ENCODE results near the gene TTC7B.

The TTC7B gene

GRCh38 chr14:90727082-90727481, 89.1 kb downstream of the TTC7B start:
- Histone ChIP-seq H3K9ac (ENCODE audit: low read length) (no peak overlapping the region), H4K20me1 (ENCODE audit: low read depth, low read length) (no peaks in the 10 kb centered on the region), H3K27ac (ENCODE audit: low read depth, low read length) (no peak overlapping the region), H3K79me2 (ENCODE audit: insufficient read depth, low read length) (no peaks in the 10 kb centered on the region), H3K36me3 (ENCODE audit: low read length) (no peaks in the 10 kb centered on the region), H3K9me2 (replicated peaks; ENCODE audit: insufficient read depth, low read length) (no peaks in the 10 kb centered on the region), H2AFZ (ENCODE audit: low read depth, low read length, severe bottlenecking) (no peak overlapping the region), H3K4me2 (ENCODE audit: low read depth, low read length, poor library complexity, severe bottlenecking) (no peak overlapping the region), H3K4me3 (ENCODE audit: insufficient read depth, low read length, poor library complexity, severe bottlenecking) (no peak overlapping the region), H3K9me3 (ENCODE audit: insufficient read depth, low read length) (no peaks in the 10 kb centered on the region), H3K27me3 (ENCODE audit: low read length) (no peaks in the 10 kb centered on the region), H3F3A (ENCODE audit: insufficient read depth) (no peaks in the 10 kb centered on the region)
- TF ChIP-seq, protein P1, sequence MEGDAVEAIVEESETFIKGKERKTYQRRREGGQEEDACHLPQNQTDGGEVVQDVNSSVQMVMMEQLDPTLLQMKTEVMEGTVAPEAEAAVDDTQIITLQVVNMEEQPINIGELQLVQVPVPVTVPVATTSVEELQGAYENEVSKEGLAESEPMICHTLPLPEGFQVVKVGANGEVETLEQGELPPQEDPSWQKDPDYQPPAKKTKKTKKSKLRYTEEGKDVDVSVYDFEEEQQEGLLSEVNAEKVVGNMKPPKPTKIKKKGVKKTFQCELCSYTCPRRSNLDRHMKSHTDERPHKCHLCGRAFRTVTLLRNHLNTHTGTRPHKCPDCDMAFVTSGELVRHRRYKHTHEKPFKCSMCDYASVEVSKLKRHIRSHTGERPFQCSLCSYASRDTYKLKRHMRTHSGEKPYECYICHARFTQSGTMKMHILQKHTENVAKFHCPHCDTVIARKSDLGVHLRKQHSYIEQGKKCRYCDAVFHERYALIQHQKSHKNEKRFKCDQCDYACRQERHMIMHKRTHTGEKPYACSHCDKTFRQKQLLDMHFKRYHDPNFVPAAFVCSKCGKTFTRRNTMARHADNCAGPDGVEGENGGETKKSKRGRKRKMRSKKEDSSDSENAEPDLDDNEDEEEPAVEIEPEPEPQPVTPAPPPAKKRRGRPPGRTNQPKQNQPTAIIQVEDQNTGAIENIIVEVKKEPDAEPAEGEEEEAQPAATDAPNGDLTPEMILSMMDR (IDR thresholded peaks at IDR 0.05; ENCODE audit: insufficient read depth, low read length, poor library complexity, severe bottlenecking), result no peak
- no peak for TF ChIP-seq EZH2phosphoT487 (conservative IDR thresholded peaks at IDR 0.05; ENCODE audit: low read length)

GRCh38 chr14:90726656-90727055, 89.6 kb downstream of the TTC7B start:
- H3K4me2 ChIP-seq (ENCODE audit: low read depth, low read length, poor library complexity, severe bottlenecking), result no peak overlapping the region
- H3K9me2 ChIP-seq (replicated peaks; ENCODE audit: insufficient read depth, low read length), result no peaks in the 10 kb centered on the region
- TF ChIP-seq, protein P1 (IDR thresholded peaks at IDR 0.05; ENCODE audit: insufficient read depth, low read length, poor library complexity, severe bottlenecking), result no peak
- no peak for TF ChIP-seq EZH2phosphoT487 (conservative IDR thresholded peaks at IDR 0.05; ENCODE audit: low read length)
- no peaks in the 10 kb centered on the region for H3K9me3 ChIP-seq (ENCODE audit: insufficient read depth, low read length)
- H3K27ac ChIP-seq (ENCODE audit: low read depth, low read length), result no peak overlapping the region
- no peak overlapping the region for H3K9ac ChIP-seq (ENCODE audit: low read length)
- no peaks in the 10 kb centered on the region for H4K20me1 ChIP-seq (ENCODE audit: low read depth, low read length)
- no peak overlapping the region for H2AFZ ChIP-seq (ENCODE audit: low read depth, low read length, severe bottlenecking)
- no peak overlapping the region for H3K4me3 ChIP-seq (ENCODE audit: insufficient read depth, low read length, poor library complexity, severe bottlenecking)
- no peaks in the 10 kb centered on the region for H3F3A ChIP-seq (ENCODE audit: insufficient read depth)
- H3K27me3 ChIP-seq (ENCODE audit: low read length), result no peaks in the 10 kb centered on the region
- no peaks in the 10 kb centered on the region for H3K36me3 ChIP-seq (ENCODE audit: low read length)
- no peaks in the 10 kb centered on the region for H3K79me2 ChIP-seq (ENCODE audit: insufficient read depth, low read length)

- H3K9me3 ChIP-seq (ENCODE audit: insufficient read depth, low read length), result no peaks in the 10 kb centered on the region
- TF ChIP-seq EZH2phosphoT487 (conservative IDR thresholded peaks at IDR 0.05; ENCODE audit: low read length), result no peak
- no peak overlapping the region for H3K27ac ChIP-seq (ENCODE audit: low read depth, low read length)
- no peak overlapping the region for H3K4me3 ChIP-seq (ENCODE audit: insufficient read depth, low read length, poor library complexity, severe bottlenecking)
- H3K36me3 ChIP-seq (ENCODE audit: low read length), result no peaks in the 10 kb centered on the region
- H4K20me1 ChIP-seq (ENCODE audit: low read depth, low read length), result no peaks in the 10 kb centered on the region
- H3K9ac ChIP-seq (ENCODE audit: low read length), result no peak overlapping the region
- H3K27me3 ChIP-seq (ENCODE audit: low read length), result no peaks in the 10 kb centered on the region
- H3F3A ChIP-seq (ENCODE audit: insufficient read depth), result no peaks in the 10 kb centered on the region
- H3K79me2 ChIP-seq (ENCODE audit: insufficient read depth, low read length), result no peaks in the 10 kb centered on the region
- no peak overlapping the region for H2AFZ ChIP-seq (ENCODE audit: low read depth, low read length, severe bottlenecking)
- no peak overlapping the region for H3K4me2 ChIP-seq (ENCODE audit: low read depth, low read length, poor library complexity, severe bottlenecking)
- H3K9me2 ChIP-seq (replicated peaks; ENCODE audit: insufficient read depth, low read length), result no peaks in the 10 kb centered on the region
These were observed 91.4 kb downstream of the TTC7B start for GRCh38 chr14:90724866-90725265.

- TF ChIP-seq EZH2phosphoT487 (conservative IDR thresholded peaks at IDR 0.05; ENCODE audit: low read length), result no peak
- TF ChIP-seq, protein P1 (IDR thresholded peaks at IDR 0.05; ENCODE audit: insufficient read depth, low read length, poor library complexity, severe bottlenecking), result no peak
- Histone ChIP-seq H3K36me3 (ENCODE audit: low read length) (no peaks in the 10 kb centered on the region), H3K27ac (ENCODE audit: low read depth, low read length) (no peak overlapping the region), H3K79me2 (ENCODE audit: insufficient read depth, low read length) (no peaks in the 10 kb centered on the region), H2AFZ (ENCODE audit: low read depth, low read length, severe bottlenecking) (no peak overlapping the region), H3F3A (ENCODE audit: insufficient read depth) (no peaks in the 10 kb centered on the region), H3K4me3 (ENCODE audit: insufficient read depth, low read length, poor library complexity, severe bottlenecking) (no peak overlapping the region), H3K9me3 (ENCODE audit: insufficient read depth, low read length) (no peaks in the 10 kb centered on the region), H3K27me3 (ENCODE audit: low read length) (no peaks in the 10 kb centered on the region), H3K9ac (ENCODE audit: low read length) (no peak overlapping the region), H3K4me2 (ENCODE audit: low read depth, low read length, poor library complexity, severe bottlenecking) (no peak overlapping the region), H3K9me2 (replicated peaks; ENCODE audit: insufficient read depth, low read length) (no peaks in the 10 kb centered on the region), H4K20me1 (ENCODE audit: low read depth, low read length) (no peaks in the 10 kb centered on the region)
These were observed 93.6 kb downstream of the TTC7B start for GRCh38 chr14:90722590-90722989.

All from SU-DHL-6 (cell line).